Endothelial cell of umbilical vein (primary cell): ENCODE results near the gene MT1H. TPM values are rescaled to one million over a fixed set of nuclear protein-coding genes. Genes with fewer than 3 reads are reported as not detected.

Experiments
- BruUV-seq: library from RNA; stranded (reverse); fragments of 400-500 nt; replicated peaks from 2 replicates; lab custom pipeline; 2021; lab: Mats Ljungman, UMichigan
- CTCF ChIA-PET: fragments of 300-600, 350-600 bp; sonication (Branson Sonifier 250); formaldehyde crosslinking; loops from one replicate; lab custom pipeline; 2021; ENCODE audit warnings: antibody characterized with exemption, inconsistent platforms; lab: Charles Lee
- POLR2A ChIA-PET: fragments of 300-600, 350-600 bp; sonication (Branson Sonifier 250); formaldehyde crosslinking; loops from one replicate; lab custom pipeline; 2021; ENCODE audit warnings: antibody characterized with exemption, inconsistent platforms; lab: Charles Lee
- DNase-seq: peaks from one replicate; pipeline ENCODE4 v3.0.0-alpha.2; 2011; ENCODE audit warnings: low read depth, low spot score
- FAIRE-seq: peaks from 2 replicates; lab custom pipeline; 2011; peaks lifted over from hg19 to GRCh38; lab: Jason Lieb, UNC
- H2AFZ ChIP-seq: 2 replicates; pipeline ENCODE4 v1.6.0; 2012; ENCODE audit warnings: low read depth, low read length, control low read depth, inconsistent platforms
- H3K27ac ChIP-seq: 2 replicates; pipeline ENCODE4 v1.5.1; 2011; ENCODE audit warnings: low read depth, mild to moderate bottlenecking, control low read depth, low read length, moderate library complexity; ENCODE audit not compliant: insufficient read depth
- H3K27me3 ChIP-seq, 2 experiments: 2 replicates each; pipeline versions ENCODE4 v1.6.0 to v1.6.1; 2011; ENCODE audit warnings: low read length in 2 of 2, mixed read lengths in 1 of 2; ENCODE audit not compliant: control insufficient read depth in 2 of 2, insufficient read depth in 2 of 2
- H3K36me3 ChIP-seq, 2 experiments: 2 replicates in 1 of 2; 3 replicates in 1 of 2; pipeline ENCODE4 v1.5.1; 2011; ENCODE audit warnings: low read length in 2 of 2, mild to moderate bottlenecking in 1 of 2, moderate library complexity in 1 of 2; ENCODE audit not compliant: control insufficient read depth in 2 of 2, insufficient read depth in 2 of 2; ENCODE audit errors: extremely low read depth in 1 of 2
- H3K4me1 ChIP-seq: 3 replicates; pipeline ENCODE4 v1.5.1; 2011; ENCODE audit warnings: mild to moderate bottlenecking, low read length; ENCODE audit not compliant: control insufficient read depth, insufficient read depth; ENCODE audit errors: extremely low read depth
- H3K4me2 ChIP-seq: 2 replicates; pipeline ENCODE4 v1.6.1; 2011; ENCODE audit warnings: low read length, control low read depth, mixed read lengths; ENCODE audit not compliant: insufficient read depth
- H3K4me3 ChIP-seq, 3 experiments: fragments of 200-600 bp in 1 of 3; sonication (generic), shearing (Covaris generic) in 1 of 3; replicated peaks in 1 of 3; 2 replicates each; pipeline ENCODE4 v1.5.1; 2011 to 2016; ENCODE audit warnings: control low read depth in 3 of 3, low read length in 3 of 3, mild to moderate bottlenecking in 2 of 3, inconsistent platforms in 1 of 3, low read depth in 1 of 3, moderate library complexity in 1 of 3; ENCODE audit not compliant: insufficient read depth in 1 of 3
- H3K79me2 ChIP-seq: 2 replicates; pipeline ENCODE4 v1.6.0; 2012; ENCODE audit warnings: low read length, inconsistent platforms; ENCODE audit not compliant: control insufficient read depth, insufficient read depth
- H3K9ac ChIP-seq: replicated peaks from 2 replicates; pipeline ENCODE3; 2011; ENCODE audit warnings: low read length, control low read depth; ENCODE audit not compliant: insufficient read depth; ENCODE audit errors: extremely low read depth
- H3K9me1 ChIP-seq: replicated peaks from 3 replicates; pipeline ENCODE4 v1.6.0; 2011; ENCODE audit warnings: mild to moderate bottlenecking, low read length; ENCODE audit not compliant: control insufficient read depth, insufficient read depth; ENCODE audit errors: extremely low read depth
- H3K9me3 ChIP-seq: replicated peaks from 2 replicates; pipeline ENCODE4 v1.5.1; 2012; ENCODE audit warnings: low read length, inconsistent platforms; ENCODE audit not compliant: control insufficient read depth, insufficient read depth
- H4K20me1 ChIP-seq: replicated peaks from 2 replicates; pipeline ENCODE3; 2011; ENCODE audit warnings: mild to moderate bottlenecking, low read length; ENCODE audit not compliant: control insufficient read depth, insufficient read depth; ENCODE audit errors: extremely low read depth
- EZH2 ChIP-seq: IDR thresholded peaks from 2 replicates; pipeline ENCODE4 v1.6.1; 2012; ENCODE audit warnings: borderline replicate concordance, low read depth, mild to moderate bottlenecking, moderate library complexity, low read length, inconsistent platforms; ENCODE audit not compliant: severe bottlenecking
- FOS ChIP-seq: IDR thresholded peaks from 2 replicates; pipeline ENCODE4 v1.6.1; 2011; ENCODE audit warnings: mild to moderate bottlenecking, low read length, moderate library complexity, borderline replicate concordance; ENCODE audit not compliant: insufficient read depth
- GATA2 ChIP-seq: IDR thresholded peaks from 2 replicates; pipeline ENCODE4 v1.7.0; 2011; ENCODE audit warnings: low read depth, mild to moderate bottlenecking, moderate library complexity, mixed read lengths, low read length; ENCODE audit not compliant: insufficient read length, insufficient read depth
- JUN ChIP-seq: IDR thresholded peaks from 2 replicates; pipeline ENCODE4 v1.6.1; 2011; ENCODE audit warnings: borderline replicate concordance, low read depth; ENCODE audit not compliant: insufficient read length, insufficient read depth
- MYC ChIP-seq: IDR thresholded peaks from one replicate; pipeline ENCODE4 v1.6.1; 2011; ENCODE audit warnings: mild to moderate bottlenecking, low read depth, low read length
- POLR2A ChIP-seq: IDR thresholded peaks from 2 replicates; pipeline ENCODE4 v1.6.1; 2012; ENCODE audit warnings: low read depth, mild to moderate bottlenecking, control low read depth, low read length
- POLR2AphosphoS5 ChIP-seq: IDR thresholded peaks from 2 replicates; pipeline ENCODE4 v1.6.1; 2012; ENCODE audit warnings: low read depth, mild to moderate bottlenecking, control low read depth, low read length, moderate library complexity; ENCODE audit not compliant: insufficient read depth
- dilution Hi-C: fragments of 300-500 bp; cut with MboI; formaldehyde crosslinking; loops from one replicate; pipeline ENCODE4 v1.15.0; 2019; ENCODE audit warnings: low sequenced_read_pairs; ENCODE audit not compliant: extremely low pct_ligation_motif_present
- intact Hi-C: fragments of 100-400 bp; cut with micrococcal nuclease; formaldehyde crosslinking; loops from one replicate; pipeline ENCODE4 v1.10.0; 2022
- polyA plus RNA-seq, 4 experiments: library from polyadenylated mRNA; depleted of rRNA in 3 of 4; stranded (reverse) in 3 of 4; unstranded in 1 of 4; fragments of >200 nt; gene quantifications; 2 replicates each; pipeline versions ENCODE4 v1.2.1 to v1.2.3, GENCODE V29; 2011 to 2012; ENCODE audit warnings: missing spikeins in 1 of 4
- total RNA-seq: library from RNA; stranded (reverse); gene quantifications from 2 replicates; pipeline ENCODE4 v1.2.3, GENCODE V29; 2021
- TF ChIP-seq, protein P1 (sequence below), 2 donors: IDR thresholded peaks; 1 replicate in 1 of 2; 2 replicates in 1 of 2; pipeline ENCODE4 v1.5.1; 2011; ENCODE audit warnings: low read length in 2 of 2, mild to moderate bottlenecking in 2 of 2, moderate library complexity in 2 of 2, control low read depth in 1 of 2, inconsistent platforms in 1 of 2, low read depth in 1 of 2; ENCODE audit not compliant: insufficient read depth in 1 of 2; ENCODE audit errors: extremely low read depth in 1 of 2
- TF ChIP-seq, protein P2 (sequence below): IDR thresholded peaks from 2 replicates; pipeline ENCODE4 v1.6.1; 2011; ENCODE audit not compliant: insufficient read depth, insufficient read length

The MT1H gene
- total and polyA plus RNA-seq, 2 donors (not counting 3 experiments of a cell fraction or from before 2014, with no cell fraction given) = not detected

DNA sequence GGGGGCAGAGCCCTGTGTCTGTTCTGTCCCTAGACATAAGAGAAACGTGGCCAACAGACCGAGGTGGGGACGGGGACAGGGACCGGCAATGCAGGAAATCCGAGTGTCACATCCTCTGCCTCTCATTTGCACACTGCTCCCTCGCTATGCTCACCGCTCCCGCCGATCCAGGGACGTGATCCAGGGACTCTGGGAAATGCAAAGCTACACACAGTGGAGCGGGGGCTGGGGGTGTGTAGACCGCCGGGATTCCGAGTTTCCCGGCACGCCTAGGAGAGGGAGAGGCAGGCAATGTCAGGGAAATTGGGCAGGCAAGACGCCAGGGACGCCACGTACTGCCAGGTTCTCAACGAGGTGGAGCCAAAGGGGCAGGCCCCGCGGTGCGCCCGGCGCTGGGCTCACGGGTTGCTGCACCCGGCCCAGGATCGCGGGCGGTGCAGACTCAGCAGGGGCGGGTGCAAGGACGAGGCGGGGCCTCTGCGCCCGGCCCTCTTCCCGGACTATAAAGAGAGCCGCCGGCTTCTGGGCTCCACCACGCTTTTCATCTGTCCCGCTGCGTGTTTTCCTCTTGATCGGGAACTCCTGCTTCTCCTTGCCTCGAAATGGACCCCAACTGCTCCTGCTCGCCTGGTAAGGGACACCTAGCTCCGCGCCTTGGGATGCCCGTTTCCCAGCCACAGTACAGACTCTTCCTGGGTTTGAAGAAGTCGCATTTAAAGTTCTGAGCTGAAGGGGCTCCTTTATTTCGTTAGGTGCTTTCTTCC is 12.5 kb downstream of the MT1H start, which contains the start of gene MT1X:
Gene MT1X, plus strand, starts transcription at position 532 of the 764 bp plus-strand sequence. Its CDS starts 71 bp downstream, at position 603.
- TF ChIP-seq FOS = no peak
- no peak for TF ChIP-seq JUN
- peak; percentile 88 for TF ChIP-seq POLR2AphosphoS5
- TF ChIP-seq, protein P1, sequence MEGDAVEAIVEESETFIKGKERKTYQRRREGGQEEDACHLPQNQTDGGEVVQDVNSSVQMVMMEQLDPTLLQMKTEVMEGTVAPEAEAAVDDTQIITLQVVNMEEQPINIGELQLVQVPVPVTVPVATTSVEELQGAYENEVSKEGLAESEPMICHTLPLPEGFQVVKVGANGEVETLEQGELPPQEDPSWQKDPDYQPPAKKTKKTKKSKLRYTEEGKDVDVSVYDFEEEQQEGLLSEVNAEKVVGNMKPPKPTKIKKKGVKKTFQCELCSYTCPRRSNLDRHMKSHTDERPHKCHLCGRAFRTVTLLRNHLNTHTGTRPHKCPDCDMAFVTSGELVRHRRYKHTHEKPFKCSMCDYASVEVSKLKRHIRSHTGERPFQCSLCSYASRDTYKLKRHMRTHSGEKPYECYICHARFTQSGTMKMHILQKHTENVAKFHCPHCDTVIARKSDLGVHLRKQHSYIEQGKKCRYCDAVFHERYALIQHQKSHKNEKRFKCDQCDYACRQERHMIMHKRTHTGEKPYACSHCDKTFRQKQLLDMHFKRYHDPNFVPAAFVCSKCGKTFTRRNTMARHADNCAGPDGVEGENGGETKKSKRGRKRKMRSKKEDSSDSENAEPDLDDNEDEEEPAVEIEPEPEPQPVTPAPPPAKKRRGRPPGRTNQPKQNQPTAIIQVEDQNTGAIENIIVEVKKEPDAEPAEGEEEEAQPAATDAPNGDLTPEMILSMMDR (IDR thresholded peaks at IDR 0.05; ENCODE audit: extremely low read depth in 1 of 2, insufficient read depth in 1 of 2, low read depth in 1 of 2, low read length in 2 of 2) = no peak
- no peak for TF ChIP-seq GATA2
- no peak for TF ChIP-seq MYC
- TF ChIP-seq, protein P2, sequence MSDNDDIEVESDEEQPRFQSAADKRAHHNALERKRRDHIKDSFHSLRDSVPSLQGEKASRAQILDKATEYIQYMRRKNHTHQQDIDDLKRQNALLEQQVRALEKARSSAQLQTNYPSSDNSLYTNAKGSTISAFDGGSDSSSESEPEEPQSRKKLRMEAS = peak; percentile 20
- peak; percentile 95 for TF ChIP-seq POLR2A
- no peak for TF ChIP-seq EZH2
- Histone ChIP-seq H3K9me3 (no peaks in the 10 kb centered on the region), H3K36me3 (no peaks in the 10 kb centered on the region), H3K4me2 (peak within 1 kb of the TSS; percentile 72), H3K9ac (peak within 1 kb of the TSS; percentile 84), H3K9me1 (no peaks in the 10 kb centered on the region), H3K27ac (peak within 1 kb of the TSS; percentile 19), H3K4me1 (peaks cover 10% of the 10 kb centered on the region), H3K79me2 (no peaks in the 10 kb centered on the region), H3K4me3 (peak within 1 kb of the TSS; percentile 25 to 63 (median 37)), H2AFZ (peak within 1 kb of the TSS; percentile 96), H3K27me3 (peaks cover 0 to 3% of the 10 kb centered on the region in 2 experiments), H4K20me1 (no peaks in the 10 kb centered on the region)
- DNase-seq (peak; percentile 75), FAIRE-seq (peak; percentile 98)
- POLR2A ChIA-PET = interaction anchor here (1.1 kb wide), 1 partner anchor 57 kb away, joined by 3 read pairs; the partner anchor contains the start of gene MT1E
- no TSS peak for BruUV-seq
- dilution Hi-C loops (no loop called here), intact Hi-C loops (loop anchor here (1.0 to 2.0 kb wide), 3 partner anchors 43 to 75 kb away; partner anchors contain the start of gene MT1A)
- CTCF ChIA-PET = interaction anchor here (1.0 to 2.1 kb wide), 4 partner anchors 20 to 78 kb away, joined by 3 to 12 read pairs (median 6); no protein-coding TSS in a partner anchor
